Thoracic aorta (tissue), 2 donors: Measurements from ENCODE around the gene CRAMP1. TPM values are rescaled to one million over a fixed set of nuclear protein-coding genes. Genes with fewer than 3 reads are reported as not detected.

Source experiments
- ATAC-seq: fragments of 150-250 bp; one replicate; pipeline ENCODE4 v1.8.0; 2017; ENCODE audit warnings: low read depth; ENCODE audit not compliant: insufficient number of reproducible peaks, low FRiP score
- DNase-seq: peaks from one replicate; pipeline ENCODE4 v3.0.0-alpha.2; 2020; ENCODE audit warnings: low spot score
- H3K27ac ChIP-seq, 2 donors: fragments of 200-600 bp; sonication (generic); 1 replicate in 1 of 2; 2 replicates in 1 of 2; pipeline ENCODE4 v1.5.1; 2016; ENCODE audit warnings: mild to moderate bottlenecking in 2 of 2, moderate library complexity in 2 of 2
- H3K27me3 ChIP-seq: fragments of 200-600 bp; sonication (generic); replicated peaks from 2 replicates; pipeline ENCODE4 v1.6.0; 2016; ENCODE audit warnings: mild to moderate bottlenecking; ENCODE audit not compliant: insufficient read depth
- H3K36me3 ChIP-seq: fragments of 200-600 bp; sonication (generic); one replicate; pipeline ENCODE4 v1.5.1; 2016
- H3K4me1 ChIP-seq, 2 donors: fragments of 200-600 bp; sonication (generic); 1 replicate in 1 of 2; 2 replicates in 1 of 2; pipeline versions ENCODE4 v1.5.1 to v1.6.0; 2016; ENCODE audit warnings: low read depth in 2 of 2, mild to moderate bottlenecking in 1 of 2; ENCODE audit not compliant: control insufficient read depth in 1 of 2
- H3K4me3 ChIP-seq: fragments of 200-600 bp; sonication (generic); 2 replicates; pipeline ENCODE4 v1.5.1; 2016; ENCODE audit warnings: mild to moderate bottlenecking
- H3K9me3 ChIP-seq: fragments of 200-600 bp; sonication (generic); 2 replicates; pipeline ENCODE4 v1.5.1; 2016
- CTCF ChIP-seq: fragments of 200-600 bp; sonication (generic); IDR thresholded peaks from one replicate; pipeline ENCODE4 v1.5.1; 2019; ENCODE audit warnings: antibody characterized with exemption
- total RNA-seq, 2 donors: library from RNA; depleted of rRNA; stranded (reverse); fragments of >200 nt; gene quantifications; one replicate each; pipeline versions ENCODE4 v1.1.0 to v1.2.3, GENCODE V29; 2016

Gene CRAMP1
- total RNA-seq, 2 donors from 2014 or later, result 15.0 to 21.4 TPM

DNA sequence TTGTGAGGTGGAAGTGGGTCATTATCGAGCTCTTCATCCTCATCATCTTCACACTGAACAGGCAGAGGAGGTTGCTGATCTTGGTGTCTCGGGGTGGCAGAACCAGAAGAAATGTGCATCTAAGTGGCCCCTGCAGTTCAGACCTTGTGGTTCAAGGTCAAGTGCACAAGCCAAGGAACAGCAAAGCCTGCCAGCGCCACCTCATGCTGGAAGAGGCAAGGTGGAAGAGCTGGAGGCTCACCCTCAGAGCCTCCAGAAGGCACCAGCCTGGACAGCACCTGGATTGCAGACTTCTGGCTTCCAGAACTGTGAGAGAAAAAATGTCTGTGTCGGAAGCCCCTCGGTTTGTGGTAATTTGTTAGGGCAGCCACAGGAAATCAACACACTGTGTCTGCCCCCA, 32.9 kb upstream of the CRAMP1 start:
- H3K27ac ChIP-seq, result no peak overlapping the region
- no peak overlapping the region for H3K4me3 ChIP-seq
- no peak for TF ChIP-seq CTCF
- peaks cover 19% of the 10 kb centered on the region for H3K36me3 ChIP-seq
- H3K9me3 ChIP-seq, result no peaks in the 10 kb centered on the region
- DNase-seq (no peak), ATAC-seq (no peak)
- H3K4me1 ChIP-seq, result no peaks in the 10 kb centered on the region
- no peaks in the 10 kb centered on the region for H3K27me3 ChIP-seq

DNA sequence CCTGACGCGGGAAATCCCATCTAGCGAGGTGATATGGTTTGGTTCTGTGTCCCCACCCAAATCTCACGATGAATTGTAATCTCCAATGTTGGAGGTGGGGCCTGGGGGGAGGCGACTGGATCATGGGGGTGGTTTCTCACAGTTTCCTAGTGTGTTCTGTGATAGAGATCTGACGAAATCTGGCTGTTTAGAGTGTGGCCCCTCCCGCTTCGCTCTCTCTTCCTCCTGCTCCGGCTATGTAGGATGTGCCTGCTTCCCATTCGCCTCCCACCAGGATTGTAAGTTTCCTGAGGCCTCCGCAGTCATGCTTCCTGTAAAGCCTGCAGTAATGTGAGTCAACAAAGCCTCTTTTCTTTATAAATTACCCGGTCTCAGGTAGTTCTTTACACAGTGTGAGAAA, 31.9 kb upstream of the CRAMP1 start:
- no peak for ATAC-seq
- no peak overlapping the region for H3K27ac ChIP-seq

DNA sequence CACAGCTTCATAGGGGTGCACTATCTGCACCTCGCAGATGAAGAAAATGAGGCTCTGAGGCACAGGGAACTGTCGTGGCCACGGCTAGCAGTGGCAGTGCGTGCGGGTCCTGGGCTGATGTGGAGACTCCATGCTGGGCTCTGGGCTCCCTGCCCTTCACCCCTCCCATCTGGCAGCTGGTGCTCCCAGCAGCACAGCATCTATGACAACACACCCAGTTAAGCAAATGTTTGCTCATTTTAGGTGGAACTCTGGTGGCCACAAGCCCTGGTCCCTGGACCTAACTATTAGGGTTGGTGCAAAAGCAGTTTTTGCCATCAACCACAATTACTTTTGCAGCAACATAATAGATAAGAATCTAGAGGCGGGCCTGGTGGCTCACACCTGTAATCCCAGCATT, 31.2 kb upstream of the CRAMP1 start:
- Histone ChIP-seq H3K27me3 (no peaks in the 10 kb centered on the region), H3K4me1 (no peaks in the 10 kb centered on the region), H3K36me3 (peaks cover 28% of the 10 kb centered on the region), H3K27ac (no peak overlapping the region), H3K4me3 (no peak overlapping the region), H3K9me3 (no peaks in the 10 kb centered on the region)
- TF ChIP-seq CTCF, result no peak
- no peak for DNase-seq
- no peak for ATAC-seq

More for the DNA sequence above, 31.9 kb upstream of the CRAMP1 start:
- Histone ChIP-seq H3K27me3 (no peaks in the 10 kb centered on the region), H3K9me3 (no peaks in the 10 kb centered on the region), H3K36me3 (peaks cover 26% of the 10 kb centered on the region), H3K4me1 (no peaks in the 10 kb centered on the region), H3K4me3 (no peak overlapping the region)
- no peak for DNase-seq
- no peak for TF ChIP-seq CTCF

GRCh38 chr16:1581804-1582203, 30.4 kb upstream of the CRAMP1 start:
- Histone ChIP-seq H3K9me3 (no peaks in the 10 kb centered on the region), H3K4me3 (no peak overlapping the region), H3K27ac (no peak overlapping the region), H3K4me1 (no peaks in the 10 kb centered on the region), H3K27me3 (no peaks in the 10 kb centered on the region), H3K36me3 (peaks cover 30% of the 10 kb centered on the region)
- no peak for TF ChIP-seq CTCF
- DNase-seq, result no peak
- no peak for ATAC-seq

GRCh38 chr16:1583180-1583579, 29.0 kb upstream of the CRAMP1 start:
- no peak overlapping the region for H3K4me3 ChIP-seq
- H3K27me3 ChIP-seq, result no peaks in the 10 kb centered on the region
- TF ChIP-seq CTCF, result no peak
- no peak overlapping the region for H3K27ac ChIP-seq
- no peaks in the 10 kb centered on the region for H3K9me3 ChIP-seq
- no peaks in the 10 kb centered on the region for H3K4me1 ChIP-seq
- DNase-seq (no peak), ATAC-seq (no peak)
- peaks cover 32% of the 10 kb centered on the region for H3K36me3 ChIP-seq
